ENCODE results near the gene PACS1.

The PACS1 gene

GRCh38 chr11:66280428-66280827 lies 210.4 kb downstream of the PACS1 start:
- Histone ChIP-seq H3K27me3 (peaks cover 32% of the 10 kb centered on the region), H3K4me1 (ENCODE audit: control insufficient read depth in 1 of 2, insufficient read depth in 1 of 2, low read depth in 1 of 2, low read length in 1 of 2) (peaks cover 16 to 29% of the 10 kb centered on the region in 2 experiments), H3K27ac (no peak overlapping the region), H3K4me3 (ENCODE audit: low read depth in 1 of 2, low read length in 1 of 2) (no peak overlapping the region), H3K9me3 (no peaks in the 10 kb centered on the region), H3K36me3 (peaks cover 22% of the 10 kb centered on the region)
- TF ChIP-seq CTCF (IDR thresholded peaks at IDR 0.05), result no peak

- TF ChIP-seq CTCF (IDR thresholded peaks at IDR 0.05), result no peak
- Histone ChIP-seq H3K27ac (no peak overlapping the region), H3K27me3 (peaks cover 32% of the 10 kb centered on the region), H3K9me3 (no peaks in the 10 kb centered on the region), H3K4me3 (ENCODE audit: low read depth in 1 of 2, low read length in 1 of 2) (no peak overlapping the region), H3K4me1 (ENCODE audit: control insufficient read depth in 1 of 2, insufficient read depth in 1 of 2, low read depth in 1 of 2, low read length in 1 of 2) (peaks cover 16 to 29% of the 10 kb centered on the region in 2 experiments), H3K36me3 (peaks cover 16% of the 10 kb centered on the region)
These were observed 210.9 kb downstream of the PACS1 start for GRCh38 chr11:66281001-66281400.

GRCh38 chr11:66281776-66282467 lies 211.8 kb downstream of the PACS1 start:
- Histone ChIP-seq H3K9me3 (no peaks in the 10 kb centered on the region), H3K4me3 (ENCODE audit: low read depth in 1 of 2, low read length in 1 of 2) (peak overlapping the region in 1 of 2 experiments; percentile 47), H3K4me1 (ENCODE audit: control insufficient read depth in 1 of 2, insufficient read depth in 1 of 2, low read depth in 1 of 2, low read length in 1 of 2) (peaks cover 16 to 27% of the 10 kb centered on the region in 2 experiments), H3K27me3 (peaks cover 32% of the 10 kb centered on the region), H3K36me3 (peaks cover 7% of the 10 kb centered on the region), H3K27ac (peak overlapping the region; percentile 51)
- TF ChIP-seq CTCF (IDR thresholded peaks at IDR 0.05), result no peak

- Histone ChIP-seq H3K4me3 (ENCODE audit: low read depth in 1 of 2, low read length in 1 of 2) (peak overlapping the region in 1 of 2 experiments; percentile 47), H3K27me3 (peaks cover 24% of the 10 kb centered on the region), H3K27ac (peak overlapping the region; percentile 51), H3K4me1 (ENCODE audit: control insufficient read depth in 1 of 2, insufficient read depth in 1 of 2, low read depth in 1 of 2, low read length in 1 of 2) (peaks cover 9 to 20% of the 10 kb centered on the region in 2 experiments), H3K9me3 (no peaks in the 10 kb centered on the region), H3K36me3 (no peaks in the 10 kb centered on the region)
- TF ChIP-seq CTCF (IDR thresholded peaks at IDR 0.05), result peak; percentile 93
These were observed 212.7 kb downstream of the PACS1 start for GRCh38 chr11:66282468-66283455.

- H3K4me3 ChIP-seq (ENCODE audit: low read depth in 1 of 2, low read length in 1 of 2), result no peak overlapping the region
- peaks cover 16 to 23% of the 10 kb centered on the region in 2 experiments for H3K4me1 ChIP-seq (ENCODE audit: control insufficient read depth in 1 of 2, insufficient read depth in 1 of 2, low read depth in 1 of 2, low read length in 1 of 2)
- no peak overlapping the region for H3K27ac ChIP-seq
- H3K9me3 ChIP-seq, result no peaks in the 10 kb centered on the region
- H3K36me3 ChIP-seq, result no peaks in the 10 kb centered on the region
- H3K27me3 ChIP-seq, result peaks cover 18% of the 10 kb centered on the region
- no peak for TF ChIP-seq CTCF (IDR thresholded peaks at IDR 0.05)
These were observed 213.5 kb downstream of the PACS1 start for GRCh38 chr11:66283461-66284105.

Measured in neutrophil (primary cell).